C4-2B (cell line): ENCODE results near the gene MUTYH.

Experiments used
- CTCF ChIP-seq: fragments of 450-650 bp; conservative IDR thresholded peaks from 2 replicates; pipeline ENCODE4 v1.5.1; 2017; ENCODE audit warnings: mild to moderate bottlenecking
- ZFX ChIP-seq: fragments of 450-650 bp; IDR thresholded peaks from 2 replicates; pipeline ENCODE4 v1.6.1; 2017

- no peak for TF ChIP-seq CTCF
- TF ChIP-seq ZFX = no peak
Observed at GRCh38 chr1:45348966-45349677, 8.9 kb upstream of the MUTYH start.
